Panc1 (cell line): ENCODE measurements around the gene TTLL5. TPM values are rescaled to one million over a fixed set of nuclear protein-coding genes. Genes with fewer than 3 reads are reported as not detected.

Source experiments
- ATAC-seq: fragments of 200-7000 bp; cut with Tn5 transposase; 2 replicates; pipeline ENCODE4 v1.9.1; 2020; ENCODE audit warnings: mild to moderate bottlenecking, moderate library complexity
- BruUV-seq: library from RNA; stranded (reverse); fragments of 400-500 nt; replicated peaks from 2 replicates; lab custom pipeline; 2021; lab: Mats Ljungman, UMichigan
- CTCF ChIA-PET: fragments of 300-600 bp; sonication (Branson Sonifier 250); formaldehyde crosslinking; loops from one replicate; lab custom pipeline; 2022; ENCODE audit warnings: antibody characterized with exemption; lab: Charles Lee
- POLR2A ChIA-PET: fragments of 300-600 bp; sonication (Branson Sonifier 250); formaldehyde crosslinking; loops from one replicate; lab custom pipeline; 2022; ENCODE audit warnings: antibody characterized with exemption; lab: Charles Lee
- DNase-seq: peaks from one replicate; pipeline ENCODE4 v3.0.0-alpha.2; 2010; ENCODE audit warnings: low read depth, low spot score
- H3K27ac ChIP-seq: 2 replicates; pipeline ENCODE4 v1.5.1; 2011; ENCODE audit warnings: mild to moderate bottlenecking, low read length, inconsistent platforms
- H3K27me3 ChIP-seq: fragments of 200-500 bp; sonication (Bioruptor generic); 2 replicates; pipeline ENCODE4 v1.6.0; 2014; ENCODE audit warnings: low read length, inconsistent platforms; ENCODE audit not compliant: control insufficient read depth, insufficient read depth
- H3K36me3 ChIP-seq: fragments of 200-500 bp; sonication (Bioruptor generic); 2 replicates; pipeline ENCODE4 v1.5.1; 2014; ENCODE audit warnings: inconsistent platforms, mild to moderate bottlenecking, low read length, moderate library complexity; ENCODE audit not compliant: control insufficient read depth, insufficient read depth
- H3K4me1 ChIP-seq: 2 replicates; pipeline ENCODE4 v1.5.1; 2011; ENCODE audit warnings: inconsistent platforms, mild to moderate bottlenecking, low read length, moderate library complexity; ENCODE audit not compliant: control insufficient read depth, insufficient read depth
- H3K4me3 ChIP-seq, 2 experiments: 2 replicates each; pipeline ENCODE4 v1.5.1; 2011 to 2012; ENCODE audit warnings: low read depth in 2 of 2, low read length in 2 of 2, mild to moderate bottlenecking in 2 of 2, inconsistent platforms in 1 of 2, moderate library complexity in 1 of 2
- H3K9me3 ChIP-seq: fragments of 200-500 bp; sonication (Bioruptor generic); 2 replicates; pipeline ENCODE4 v1.5.1; 2014; ENCODE audit warnings: low read depth, mild to moderate bottlenecking, inconsistent platforms, low read length, moderate library complexity; ENCODE audit not compliant: control insufficient read depth, insufficient read depth
- POLR2AphosphoS5 ChIP-seq: IDR thresholded peaks from 2 replicates; pipeline ENCODE4 v1.6.1; 2012; ENCODE audit warnings: mild to moderate bottlenecking, low read depth, low read length, moderate library complexity
- REST ChIP-seq, 2 experiments: IDR thresholded peaks; 2 replicates each; pipeline ENCODE4 v1.6.1; 2011 to 2012; ENCODE audit warnings: low read depth in 2 of 2, control low read depth in 1 of 2, low read length in 1 of 2, mild to moderate bottlenecking in 1 of 2, moderate library complexity in 1 of 2; ENCODE audit not compliant: insufficient read depth in 1 of 2
- SIN3A ChIP-seq: IDR thresholded peaks from 2 replicates; pipeline ENCODE4 v1.6.1; 2012; ENCODE audit warnings: low read depth, mild to moderate bottlenecking, low read length, moderate library complexity, borderline replicate concordance; ENCODE audit not compliant: insufficient read depth
- TCF7L2 ChIP-seq: IDR thresholded peaks from 2 replicates; pipeline ENCODE4 v1.6.1; 2011; ENCODE audit warnings: mild to moderate bottlenecking, low read depth, low read length, inconsistent platforms
- in situ Hi-C: cut with HindIII; loops from 2 replicates; pipeline ENCODE4 v1.10.0; 2016; ENCODE audit warnings: low sequenced_read_pairs, low pct_unique_long_range_greater_than_20kb
- intact Hi-C: fragments of 100-400 bp; cut with micrococcal nuclease; formaldehyde crosslinking; loops from one replicate; pipeline ENCODE4 v1.10.0; 2022; ENCODE audit not compliant: unreplicated experiment
- total RNA-seq: library from RNA; stranded (reverse); gene quantifications from one replicate; pipeline ENCODE4 v1.2.1, GENCODE V29; 2021; ENCODE audit not compliant: unreplicated experiment
- TF ChIP-seq, protein P1 (sequence below): fragments of 450-650 bp; IDR thresholded peaks from 2 replicates; pipeline ENCODE4 v1.5.1; 2017; ENCODE audit warnings: mild to moderate bottlenecking

Gene TTLL5
- total RNA-seq, 1 experiment from 2014 or later: 23.5 TPM

DNA sequence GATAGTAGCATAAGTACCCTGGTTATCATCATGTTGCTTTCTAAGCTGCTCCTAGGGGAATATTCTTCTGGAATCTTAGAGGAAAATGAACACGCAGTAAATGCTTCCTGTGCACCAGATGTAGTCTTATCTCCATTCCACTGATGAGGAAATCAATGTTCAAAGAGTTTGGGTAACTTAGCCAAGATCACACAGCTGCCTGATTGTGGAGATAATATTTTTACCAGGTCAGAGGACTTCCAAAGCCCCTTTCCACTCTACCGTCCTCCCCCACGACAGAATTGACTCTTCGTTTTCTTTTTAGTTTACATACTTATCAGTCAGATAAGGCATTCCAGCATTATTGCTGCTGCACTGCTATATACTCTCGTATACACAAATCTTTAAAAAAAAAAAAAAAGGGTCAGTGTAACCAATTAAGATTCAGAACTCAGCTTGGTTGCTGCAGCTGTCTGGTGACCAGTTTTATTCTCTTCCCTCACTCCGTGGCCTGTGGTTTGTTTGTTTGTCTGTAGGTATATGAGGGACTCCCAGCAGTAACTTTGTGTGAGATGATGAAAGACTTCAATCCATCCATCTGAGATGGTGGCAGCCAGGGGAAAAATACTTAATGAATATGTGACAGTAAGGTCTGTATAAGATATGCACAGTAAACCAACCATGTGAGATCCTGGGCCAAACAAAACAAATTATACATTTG lies 210.3 kb downstream of the TTLL5 start:
- TF ChIP-seq TCF7L2: peak; percentile 68; the same call in 1 of the 2 replicates
- TF ChIP-seq, protein P1, sequence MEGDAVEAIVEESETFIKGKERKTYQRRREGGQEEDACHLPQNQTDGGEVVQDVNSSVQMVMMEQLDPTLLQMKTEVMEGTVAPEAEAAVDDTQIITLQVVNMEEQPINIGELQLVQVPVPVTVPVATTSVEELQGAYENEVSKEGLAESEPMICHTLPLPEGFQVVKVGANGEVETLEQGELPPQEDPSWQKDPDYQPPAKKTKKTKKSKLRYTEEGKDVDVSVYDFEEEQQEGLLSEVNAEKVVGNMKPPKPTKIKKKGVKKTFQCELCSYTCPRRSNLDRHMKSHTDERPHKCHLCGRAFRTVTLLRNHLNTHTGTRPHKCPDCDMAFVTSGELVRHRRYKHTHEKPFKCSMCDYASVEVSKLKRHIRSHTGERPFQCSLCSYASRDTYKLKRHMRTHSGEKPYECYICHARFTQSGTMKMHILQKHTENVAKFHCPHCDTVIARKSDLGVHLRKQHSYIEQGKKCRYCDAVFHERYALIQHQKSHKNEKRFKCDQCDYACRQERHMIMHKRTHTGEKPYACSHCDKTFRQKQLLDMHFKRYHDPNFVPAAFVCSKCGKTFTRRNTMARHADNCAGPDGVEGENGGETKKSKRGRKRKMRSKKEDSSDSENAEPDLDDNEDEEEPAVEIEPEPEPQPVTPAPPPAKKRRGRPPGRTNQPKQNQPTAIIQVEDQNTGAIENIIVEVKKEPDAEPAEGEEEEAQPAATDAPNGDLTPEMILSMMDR: no peak
- in situ Hi-C loops (no loop called here), intact Hi-C loops (no loop called here)
- ChIA-PET POLR2A (no interaction called here), CTCF (interaction anchor here (0.6 kb wide), 1 partner anchor 135 kb away, joined by 4 read pairs; no protein-coding TSS in a partner anchor)
- Histone ChIP-seq H3K36me3 (no peaks in the 10 kb centered on the region), H3K27me3 (no peaks in the 10 kb centered on the region), H3K4me1 (peaks cover 31% of the 10 kb centered on the region), H3K27ac (peak overlapping the region; percentile 48; the same call in 1 of the 2 replicates), H3K4me3 (no peak overlapping the region), H3K9me3 (no peaks in the 10 kb centered on the region)
- no TSS peak for BruUV-seq
- ATAC-seq (no peak), DNase-seq (no peak)

GRCh38 chr14:75875958-75876357 lies 214.9 kb downstream of the TTLL5 start:
- no peak for TF ChIP-seq SIN3A
- Histone ChIP-seq H3K9me3 (no peaks in the 10 kb centered on the region), H3K4me1 (peaks cover 4% of the 10 kb centered on the region; the same call in 1 of the 2 replicates), H3K4me3 (no peak overlapping the region), H3K27me3 (no peaks in the 10 kb centered on the region), H3K36me3 (no peaks in the 10 kb centered on the region), H3K27ac (no peak overlapping the region)
- intact Hi-C loops (no loop called here), in situ Hi-C loops (no loop called here)
- DNase-seq: no peak
- ChIA-PET POLR2A (no interaction called here), CTCF (no interaction called here)
- BruUV-seq: no TSS peak
- ATAC-seq: no peak

- TF ChIP-seq, protein P1: no peak
- no peak for TF ChIP-seq POLR2AphosphoS5
- no peak for TF ChIP-seq SIN3A
- no peak for TF ChIP-seq TCF7L2
- TF ChIP-seq REST (IDR thresholded peaks at IDR 0.05; ENCODE audit: insufficient read depth in 1 of 2, low read depth in 2 of 2, low read length in 1 of 2): no peak
- no peaks in the 10 kb centered on the region for H3K27me3 ChIP-seq
- H3K36me3 ChIP-seq: no peaks in the 10 kb centered on the region
- POLR2A ChIA-PET: no interaction called here
- peaks cover 3% of the 10 kb centered on the region; the same call in 1 of the 2 replicates for H3K4me1 ChIP-seq
- in situ Hi-C loops (no loop called here), intact Hi-C loops (no loop called here)
- BruUV-seq: no TSS peak
- no peak overlapping the region for H3K4me3 ChIP-seq
- no peak for ATAC-seq
- no peaks in the 10 kb centered on the region for H3K9me3 ChIP-seq
- DNase-seq: no peak
- CTCF ChIA-PET: no interaction called here
- H3K27ac ChIP-seq: no peak overlapping the region
Measured at GRCh38 chr14:75876530-75876929, 215.5 kb downstream of the TTLL5 start.
